HG02970 (cell line): Measurements from ENCODE around the gene BLCAP.
"Not testable (repeated sequence)": the region's sequence is repeated elsewhere in the genome, so short reads cannot be mapped to it uniquely, and the experiment has no call there.

Experiments used
- ATAC-seq: cut with Tn5 transposase; IDR thresholded peaks from one replicate; pipeline ENCODE4 v1.9.1; 2021; ENCODE audit warnings: mild to moderate bottlenecking, moderate library complexity, moderate number of reproducible peaks; ENCODE audit not compliant: unreplicated experiment, low FRiP score

The BLCAP gene

DNA sequence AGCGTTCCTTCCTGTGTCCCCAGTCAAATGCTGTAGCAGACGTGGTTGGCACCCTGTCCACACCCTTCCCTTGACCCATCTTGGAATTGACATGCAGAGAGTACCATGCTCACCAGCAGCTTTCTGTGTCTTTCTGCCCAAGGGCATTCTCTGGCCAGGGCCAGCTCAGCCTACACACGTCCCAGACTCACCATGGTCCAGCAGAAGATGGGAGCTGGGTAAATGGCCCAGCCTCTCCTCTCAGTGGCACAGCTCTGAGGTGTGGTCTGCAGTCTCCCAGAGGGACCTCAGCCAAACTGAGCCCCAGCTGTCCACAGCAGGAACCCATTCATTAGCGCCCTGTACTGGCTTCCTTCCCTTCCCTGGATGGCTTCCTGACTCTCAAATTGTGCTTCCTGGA lies 31.1 kb upstream of the BLCAP start:
- ATAC-seq = no peak

DNA sequence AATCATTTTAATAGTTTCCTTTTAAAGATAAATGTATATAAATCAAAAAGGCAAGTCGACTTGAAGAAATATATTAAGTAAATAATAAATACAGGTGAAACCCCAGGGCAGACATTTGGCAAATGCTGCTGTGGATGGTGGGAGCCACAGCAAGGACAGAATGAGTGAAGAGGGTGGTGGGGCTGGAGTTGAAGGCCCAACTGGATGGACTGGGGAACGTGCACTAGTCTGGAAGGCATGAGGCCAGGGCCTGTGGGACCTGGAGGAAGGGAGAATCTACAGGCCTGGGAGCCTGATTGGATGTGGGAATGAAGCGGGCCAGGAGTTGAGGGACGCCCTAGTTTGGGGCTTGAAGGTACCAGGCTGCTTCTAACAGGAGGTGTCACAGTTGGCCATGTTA lies 30.6 kb upstream of the BLCAP start:
- no peak for ATAC-seq

DNA sequence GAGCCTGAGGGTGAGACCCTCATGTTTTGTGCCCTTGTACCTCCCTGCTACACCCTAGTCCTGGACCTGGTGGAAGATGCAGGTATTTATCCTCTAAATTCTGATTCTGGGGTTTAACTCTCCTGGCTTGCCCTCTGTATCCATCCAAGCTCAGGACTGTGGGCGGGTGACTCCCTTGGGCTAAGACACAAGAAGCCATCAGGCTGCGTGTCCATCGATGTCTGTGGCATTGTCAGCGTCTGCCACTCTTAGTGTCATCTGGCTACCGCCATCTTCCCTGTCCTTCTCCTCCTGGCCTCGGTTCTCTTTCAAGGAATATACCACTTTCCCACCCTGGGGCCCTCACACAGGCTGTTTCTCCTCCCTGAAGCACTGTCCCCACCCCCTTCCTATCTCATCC lies 28.9 kb upstream of the BLCAP start:
- ATAC-seq = no peak

GRCh38 chr20:37554721-37555298 lies 27.1 kb upstream of the BLCAP start:
- not testable (repeated sequence) for ATAC-seq

- no peak for ATAC-seq
Observed at GRCh38 chr20:37552415-37552814, 24.7 kb upstream of the BLCAP start.

- ATAC-seq = not testable (repeated sequence)
Observed at GRCh38 chr20:37551660-37552059, 24.0 kb upstream of the BLCAP start.

- ATAC-seq = not testable (repeated sequence)
Observed at GRCh38 chr20:37550101-37550920, 22.6 kb upstream of the BLCAP start.

DNA sequence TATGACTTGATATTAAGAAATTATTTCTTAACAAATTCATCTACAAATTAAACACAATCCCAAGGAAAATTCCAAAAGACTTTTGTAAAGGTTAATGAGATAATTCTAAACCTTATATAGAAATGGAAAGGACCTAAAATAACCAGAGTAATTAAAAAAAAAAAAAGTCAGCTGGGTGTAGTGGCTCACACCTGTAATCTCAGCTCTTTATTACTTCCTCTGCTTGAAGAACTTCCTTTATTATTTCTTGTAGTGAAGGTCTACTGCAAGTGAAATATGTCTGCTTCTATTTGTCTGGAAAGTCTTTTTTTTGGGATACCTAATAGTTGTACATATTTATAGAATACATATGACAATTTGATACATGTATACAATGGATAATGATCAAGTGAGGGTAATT lies 20.2 kb upstream of the BLCAP start:
- ATAC-seq = no peak

GRCh38 chr20:37545516-37545915 lies 17.8 kb upstream of the BLCAP start:
- ATAC-seq = no peak

- no peak for ATAC-seq
Observed at GRCh38 chr20:37544386-37544785, 16.7 kb upstream of the BLCAP start.

DNA sequence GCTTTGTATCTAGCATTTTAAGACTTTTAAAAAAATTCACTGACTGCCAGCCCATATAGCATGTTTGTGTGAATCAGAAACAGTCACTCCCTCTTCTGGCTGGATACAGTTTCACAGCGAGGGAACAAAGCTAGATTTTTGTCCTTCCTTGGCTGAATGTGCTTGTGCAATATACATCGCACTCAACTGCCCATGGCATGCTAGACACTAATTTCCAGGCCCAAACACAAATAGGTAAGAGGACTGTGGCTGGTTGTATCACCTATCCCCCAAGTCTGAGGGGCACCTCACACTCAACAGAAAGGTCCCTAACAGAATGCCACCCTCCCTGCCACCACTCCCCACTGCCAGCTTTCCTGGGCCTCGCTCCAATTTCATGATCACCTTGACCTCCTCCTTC lies 16.2 kb upstream of the BLCAP start:
- no peak for ATAC-seq

GRCh38 chr20:37542281-37542680 lies 14.6 kb upstream of the BLCAP start:
- ATAC-seq = no peak

- no peak for ATAC-seq
Observed at GRCh38 chr20:37541326-37541725, 13.7 kb upstream of the BLCAP start.

- not testable (repeated sequence) for ATAC-seq
Observed at GRCh38 chr20:37540838-37541237, 13.2 kb upstream of the BLCAP start.

- no peak for ATAC-seq
Observed at GRCh38 chr20:37540001-37540400, 12.3 kb upstream of the BLCAP start.

DNA sequence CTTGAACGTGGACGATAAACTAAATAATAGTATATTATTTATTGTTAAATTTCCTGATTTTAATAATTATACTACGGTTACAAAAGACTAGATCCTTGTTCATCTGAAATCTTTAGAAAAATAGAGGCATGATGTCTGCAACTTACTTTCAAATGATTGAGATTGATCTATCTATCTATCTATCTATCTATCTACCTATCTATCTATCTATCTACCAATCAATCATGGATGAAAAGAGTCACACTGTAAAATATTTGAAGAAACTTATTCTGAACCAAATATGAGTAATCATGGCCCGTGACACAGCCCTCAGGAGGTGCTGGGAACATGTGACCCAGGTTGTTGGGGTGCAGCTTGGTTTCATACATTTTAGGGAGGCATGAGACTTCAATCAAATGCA lies 11.7 kb upstream of the BLCAP start:
- no peak for ATAC-seq

DNA sequence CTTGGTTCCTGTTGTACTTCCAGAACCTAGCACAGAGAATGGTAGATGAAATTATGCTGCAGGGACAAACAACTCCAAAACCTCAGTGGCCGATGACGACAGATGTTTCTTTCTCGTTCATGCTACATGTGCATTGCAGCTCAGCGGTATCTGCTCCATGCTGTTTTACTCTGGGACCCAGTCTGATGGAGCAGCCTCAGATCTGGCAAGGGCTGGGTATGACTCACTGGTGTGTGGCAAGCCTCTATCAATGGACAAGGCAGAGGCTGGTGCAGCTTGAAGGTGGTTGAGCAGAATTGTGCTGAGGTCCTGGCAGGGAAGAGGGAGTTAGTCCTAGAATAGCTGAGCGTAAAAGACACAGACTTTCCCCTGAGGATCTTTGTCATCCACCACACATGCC lies 10.3 kb upstream of the BLCAP start:
- no peak for ATAC-seq

GRCh38 chr20:37537505-37537904 lies 9.8 kb upstream of the BLCAP start:
- no peak for ATAC-seq

DNA sequence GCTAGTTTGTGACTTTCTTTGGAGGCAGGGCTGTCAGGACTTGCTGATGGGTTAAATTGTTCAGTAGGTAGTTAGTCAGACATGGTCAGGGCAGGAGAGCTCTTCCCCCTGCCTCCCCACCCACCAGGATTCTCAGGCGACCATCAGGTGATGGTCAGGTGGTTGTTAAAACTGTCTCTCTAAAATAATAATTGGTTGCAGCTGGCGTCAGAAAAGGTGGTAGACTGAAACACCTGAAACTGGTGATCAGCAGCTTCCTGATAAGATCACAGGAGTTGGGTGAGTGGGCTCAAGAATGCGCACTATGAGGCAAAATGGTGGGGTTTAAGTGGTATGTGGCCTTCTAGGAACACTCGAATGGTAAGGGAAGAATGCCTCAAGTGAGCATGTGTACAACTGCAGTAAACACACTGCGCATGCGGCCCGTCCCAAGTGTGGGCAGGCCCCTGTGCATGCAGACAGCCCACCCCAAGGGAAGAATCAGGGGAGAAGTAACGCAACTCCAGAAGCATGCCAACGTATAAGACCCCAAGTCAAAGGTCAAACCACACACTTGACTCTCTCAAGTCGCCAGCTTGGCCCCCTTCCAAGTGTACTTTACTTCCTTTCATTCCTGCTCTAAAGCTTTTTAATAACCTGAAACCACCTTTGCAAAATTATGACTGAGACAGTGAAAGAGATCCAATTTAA lies 7.9 kb upstream of the BLCAP start:
- no peak for ATAC-seq

DNA sequence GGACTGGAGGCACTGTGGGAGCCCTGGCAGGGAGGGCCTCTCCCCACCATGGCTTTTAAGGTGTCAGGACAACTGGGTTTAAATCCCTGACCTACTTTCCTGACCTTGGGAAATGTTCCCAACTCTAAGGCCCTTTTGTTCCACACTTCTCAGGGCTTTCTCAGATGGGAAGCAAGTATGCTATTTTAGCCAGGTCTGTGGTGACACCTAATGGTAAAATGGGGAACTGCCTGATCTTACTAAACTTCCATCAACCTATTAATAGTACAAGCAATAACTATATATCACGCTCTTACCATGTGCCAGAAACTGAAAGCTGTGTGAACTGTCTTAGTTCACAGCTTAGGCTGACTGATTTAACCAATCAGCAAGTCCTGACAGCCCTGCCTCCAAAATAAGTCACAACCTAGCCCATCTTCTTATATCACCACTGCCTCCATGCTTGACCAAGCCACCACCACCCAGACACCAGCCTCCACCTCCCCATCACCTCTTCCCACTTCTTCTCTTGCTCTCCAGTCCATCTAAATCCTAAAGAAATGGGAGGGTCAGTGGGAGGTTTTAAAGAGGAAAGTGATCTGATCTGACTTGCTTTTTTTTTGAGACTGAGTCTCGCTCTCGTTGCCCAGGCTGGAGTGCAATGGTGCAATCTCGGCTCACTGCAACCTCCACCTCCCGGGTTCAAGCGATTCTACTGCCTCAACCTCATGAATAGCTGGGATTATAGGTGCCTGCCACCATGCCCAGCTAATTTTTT lies 6.9 kb upstream of the BLCAP start:
- ATAC-seq = peak; percentile 39

DNA sequence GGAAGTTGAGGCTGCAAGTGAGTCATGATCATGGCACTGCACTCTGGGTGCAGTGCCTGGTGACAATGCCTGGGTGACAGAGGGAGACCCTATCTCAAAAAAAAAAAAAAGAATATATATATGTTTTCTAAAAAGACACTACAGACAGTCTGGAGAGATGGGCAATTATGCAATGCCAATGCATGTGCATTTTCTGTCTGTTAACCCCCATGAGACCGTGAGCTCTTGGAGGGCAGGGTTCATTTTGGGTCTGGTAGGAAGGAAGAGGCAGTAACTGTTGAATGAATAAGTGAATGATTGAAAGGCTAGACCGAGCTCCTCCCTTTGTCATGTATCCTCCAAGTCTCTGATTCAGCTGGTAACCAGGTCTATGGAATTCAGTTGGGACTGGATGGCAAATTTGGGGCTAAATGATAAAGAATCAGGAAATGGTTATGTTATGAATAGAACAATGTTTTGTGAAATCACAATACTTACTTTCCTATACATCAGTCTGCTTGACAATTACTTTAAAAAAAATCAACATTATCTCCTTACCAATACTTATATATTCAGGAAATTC lies 5.6 kb upstream of the BLCAP start:
- no peak for ATAC-seq
